Hematopoietic multipotent progenitor cell treated with erythropoietin and hydrocortisone succinate and interleukin-3 and kit ligand, for 17 days (in vitro differentiated cells): ENCODE data around the gene KCNJ6.
"Not testable (repeated sequence)": the region's sequence is repeated elsewhere in the genome, so short reads cannot be mapped to it uniquely, and the experiment has no call there.

ENCODE experiments used
- DNase-seq: peaks from one replicate; pipeline ENCODE4 v3.0.0-alpha.2; 2015; ENCODE audit warnings: low spot score

The KCNJ6 gene

GRCh38 chr21:37916310-37917051 lies at the start of gene KCNJ6:
Gene KCNJ6 (minus strand): TSS chr21:37916457. CDS start chr21:37840682, 75,775 bp downstream.
- no peak for DNase-seq

- DNase-seq = no peak
These were observed 49.0 kb upstream of the KCNJ6 start for GRCh38 chr21:37965088-37965805.

- DNase-seq = no peak
These were observed 42.3 kb upstream of the KCNJ6 start for GRCh38 chr21:37958537-37958936.

- no peak for DNase-seq
These were observed 40.5 kb upstream of the KCNJ6 start for GRCh38 chr21:37956772-37957171.

- no peak for DNase-seq
These were observed 28.8 kb upstream of the KCNJ6 start for GRCh38 chr21:37945036-37945435.

- DNase-seq = no peak
These were observed 28.2 kb upstream of the KCNJ6 start for GRCh38 chr21:37944496-37944895.

GRCh38 chr21:37940691-37941090 lies 24.4 kb upstream of the KCNJ6 start:
- DNase-seq = no peak

- DNase-seq = no peak
These were observed 23.6 kb upstream of the KCNJ6 start for GRCh38 chr21:37939838-37940237.

- no peak for DNase-seq
These were observed 23.0 kb upstream of the KCNJ6 start for GRCh38 chr21:37939251-37939650.

GRCh38 chr21:37937668-37938067 lies 21.4 kb upstream of the KCNJ6 start:
- DNase-seq = no peak

- no peak for DNase-seq
These were observed 19.9 kb upstream of the KCNJ6 start for GRCh38 chr21:37936010-37936785.

- no peak for DNase-seq
These were observed 16.7 kb upstream of the KCNJ6 start for GRCh38 chr21:37932936-37933335.

GRCh38 chr21:37927711-37928110 lies 11.5 kb upstream of the KCNJ6 start:
- DNase-seq = no peak

- no peak for DNase-seq
These were observed 4.8 kb upstream of the KCNJ6 start for GRCh38 chr21:37921091-37921490.

- not testable (repeated sequence) for DNase-seq
These were observed 4.0 kb upstream of the KCNJ6 start for GRCh38 chr21:37920302-37920701.

- no peak for DNase-seq
These were observed 1.4 kb upstream of the KCNJ6 start for GRCh38 chr21:37917612-37918011.

- no peak for DNase-seq
These were observed 332 bp downstream of the KCNJ6 start for GRCh38 chr21:37915941-37916309.

- no peak for DNase-seq
These were observed 753 bp downstream of the KCNJ6 start for GRCh38 chr21:37915497-37915911.

GRCh38 chr21:37912616-37913015 lies 3.6 kb downstream of the KCNJ6 start:
- no peak for DNase-seq

- no peak for DNase-seq
These were observed 6.3 kb downstream of the KCNJ6 start for GRCh38 chr21:37909936-37910335.

GRCh38 chr21:37908691-37909090 lies 7.6 kb downstream of the KCNJ6 start:
- no peak for DNase-seq

GRCh38 chr21:37907076-37907475 lies 9.2 kb downstream of the KCNJ6 start:
- DNase-seq = no peak

GRCh38 chr21:37905291-37905690 lies 11.0 kb downstream of the KCNJ6 start:
- no peak for DNase-seq
